SIG-M5 treated with dmso at 0.1 percent for 504 hours (cell line): ENCODE results near the gene ANXA3.
"Not testable (repeated sequence)": the region's sequence is repeated elsewhere in the genome, so short reads cannot be mapped to it uniquely, and the experiment has no call there.

Experiments
- DNase-seq: peaks from one replicate; lab custom pipeline; 2025; ENCODE audit not compliant: unreplicated experiment; lab: John Stamatoyannopoulos, UW

ANXA3 gene

DNA sequence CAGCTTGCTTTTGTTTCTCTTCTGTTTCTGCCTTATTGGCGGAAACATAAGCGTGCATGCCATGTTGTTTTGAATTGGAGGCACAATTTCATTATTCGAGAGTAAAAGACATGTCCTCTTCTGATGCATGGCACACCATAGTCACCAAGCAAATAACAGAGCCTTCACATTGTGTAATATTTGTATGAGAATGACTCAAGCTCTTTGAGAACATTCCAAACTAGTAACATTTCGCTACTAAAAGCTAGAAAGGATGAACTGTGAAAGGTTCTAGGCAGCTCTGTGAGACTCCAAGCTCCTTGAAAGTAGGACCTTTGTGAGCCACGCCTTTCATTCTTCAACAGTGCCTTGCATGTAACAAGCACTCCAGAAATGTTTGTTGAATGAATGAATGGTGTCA is 9.2 kb upstream of the ANXA3 start:
- DNase-seq, result no peak

DNA sequence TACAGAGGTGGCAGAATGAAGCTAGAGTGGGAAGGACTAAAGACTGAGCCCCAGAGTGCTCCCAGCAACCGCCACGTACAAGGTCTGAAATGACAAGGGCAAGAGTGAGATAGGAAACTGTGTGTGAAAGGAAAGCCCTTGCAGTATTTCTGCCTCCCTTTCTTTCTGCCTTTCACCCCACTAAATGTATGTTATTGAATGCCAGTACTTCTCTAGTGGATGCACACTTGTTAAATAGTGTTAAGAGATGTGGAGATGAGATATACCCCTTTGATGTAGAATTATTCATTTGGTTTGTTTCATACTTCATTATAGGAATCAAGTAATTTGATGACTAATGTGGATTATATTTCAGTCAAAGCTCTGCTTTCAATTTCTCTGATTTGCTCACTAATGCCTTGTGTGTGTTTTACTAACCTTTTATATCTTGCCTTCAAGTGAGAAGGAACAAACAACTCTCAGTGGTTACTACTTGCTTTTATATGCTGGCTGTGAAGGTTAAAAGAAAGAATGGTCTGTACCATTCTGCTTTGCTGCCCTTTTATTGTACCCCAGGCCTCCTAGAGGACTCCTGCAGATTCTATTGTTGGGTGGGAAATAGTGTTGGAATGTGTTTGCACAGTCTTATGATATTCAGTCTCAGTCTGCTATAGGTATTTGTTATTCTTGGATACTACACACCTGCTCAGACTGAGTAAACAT is 8.0 kb upstream of the ANXA3 start:
- no peak for DNase-seq

DNA sequence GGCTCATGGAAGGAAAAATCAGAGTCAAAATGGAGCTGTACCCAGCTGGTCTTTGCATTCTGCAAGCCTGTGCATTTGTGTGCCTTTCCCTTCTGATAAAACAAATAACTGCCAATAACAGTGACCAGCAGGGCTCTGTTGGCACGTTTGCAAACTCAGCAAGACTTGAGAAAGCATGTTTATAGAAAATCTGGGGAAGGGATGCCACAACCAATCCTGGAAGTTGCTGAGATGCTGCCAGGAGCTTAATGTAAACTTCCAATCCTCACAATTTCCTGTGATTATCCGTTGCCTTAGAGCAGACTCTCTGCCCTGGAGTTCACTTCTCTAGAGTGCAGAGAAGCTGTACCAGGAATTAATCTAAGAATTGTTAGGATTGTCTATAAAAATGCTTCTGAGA is 6.9 kb upstream of the ANXA3 start:
- no peak for DNase-seq

DNA sequence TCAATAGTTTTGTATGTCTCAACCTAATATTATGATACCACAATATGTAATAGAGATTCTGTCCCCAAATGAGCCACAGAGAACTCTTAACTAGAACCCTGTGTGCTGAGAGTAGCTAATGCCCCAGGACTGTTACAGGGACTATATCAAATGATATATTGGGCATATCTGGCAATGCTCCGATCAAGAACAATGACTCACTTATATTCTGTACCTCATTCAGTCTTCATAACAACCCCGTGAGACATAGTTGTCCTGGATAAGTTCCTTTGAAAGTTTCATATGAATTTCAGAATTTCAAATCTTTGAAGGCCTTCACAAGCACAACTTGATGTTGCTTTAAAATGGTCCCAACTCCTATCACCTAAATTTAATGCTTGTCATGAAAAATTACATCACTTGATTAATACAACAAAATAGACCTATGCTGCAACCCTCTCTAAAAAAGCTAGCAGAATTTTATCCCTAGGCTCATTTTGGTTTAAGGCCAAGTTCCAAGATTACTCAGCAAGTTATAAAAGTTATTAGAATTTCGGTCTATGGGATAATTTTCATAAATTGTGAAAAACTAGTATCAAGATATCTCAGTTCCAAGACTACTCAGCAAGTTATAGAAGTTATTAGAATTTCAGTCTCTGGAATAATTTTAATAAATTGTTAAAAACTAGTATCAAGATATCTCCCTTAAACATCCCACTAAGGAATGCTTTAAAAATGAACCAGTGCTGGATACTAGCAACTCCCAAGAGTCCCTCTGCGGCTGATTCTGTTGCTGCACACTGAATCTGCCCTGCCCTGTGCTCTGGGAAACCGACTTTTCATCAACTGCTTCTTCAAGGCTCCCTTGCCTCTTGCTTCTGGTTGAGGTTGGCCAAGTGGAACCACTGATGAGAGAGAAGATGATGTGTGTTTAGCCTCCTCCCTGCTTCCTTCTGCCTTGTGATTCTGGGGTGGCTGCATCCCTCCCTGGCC is 6.0 kb upstream of the ANXA3 start:
- no peak for DNase-seq

DNA sequence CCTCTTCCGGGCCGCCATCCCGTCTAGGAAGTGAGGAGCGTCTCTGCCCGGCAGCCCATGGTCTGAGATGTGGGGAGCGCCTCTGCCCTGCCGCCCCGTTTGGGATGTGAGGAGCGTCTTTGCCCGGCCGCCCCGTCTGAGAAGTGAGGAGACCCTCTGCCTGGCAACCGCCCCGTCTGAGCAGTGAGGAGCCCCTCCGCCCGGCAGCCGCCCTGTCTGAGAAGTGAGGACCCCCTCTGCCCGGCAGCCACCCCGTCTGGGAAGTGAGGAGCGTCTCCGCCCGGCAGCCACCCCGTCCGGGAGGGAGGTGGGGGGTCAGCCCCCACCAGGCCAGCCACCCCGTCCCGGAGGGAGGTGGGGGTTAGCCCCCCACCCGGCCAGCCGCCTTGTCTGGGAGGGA is 3.7 kb upstream of the ANXA3 start:
- not testable (repeated sequence) for DNase-seq

DNA sequence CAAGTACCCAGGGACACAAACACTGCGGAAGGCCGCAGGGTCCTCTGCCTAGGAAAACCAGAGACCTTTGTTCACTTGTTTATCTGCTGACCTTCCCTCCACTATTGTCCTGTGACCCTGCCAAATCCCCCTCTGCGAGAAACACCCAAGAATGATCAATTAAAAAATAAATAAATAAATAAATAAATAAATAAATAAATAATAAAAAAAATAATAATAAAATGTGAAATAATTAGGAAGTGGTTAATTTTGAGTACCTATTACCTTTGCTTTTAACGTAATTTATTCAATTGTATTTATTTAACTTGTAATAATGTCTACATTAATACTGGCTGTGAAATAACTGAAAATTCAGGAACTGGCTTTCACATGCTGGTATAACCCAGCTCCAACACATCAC is 2.7 kb upstream of the ANXA3 start:
- DNase-seq, result not testable (repeated sequence)

DNA sequence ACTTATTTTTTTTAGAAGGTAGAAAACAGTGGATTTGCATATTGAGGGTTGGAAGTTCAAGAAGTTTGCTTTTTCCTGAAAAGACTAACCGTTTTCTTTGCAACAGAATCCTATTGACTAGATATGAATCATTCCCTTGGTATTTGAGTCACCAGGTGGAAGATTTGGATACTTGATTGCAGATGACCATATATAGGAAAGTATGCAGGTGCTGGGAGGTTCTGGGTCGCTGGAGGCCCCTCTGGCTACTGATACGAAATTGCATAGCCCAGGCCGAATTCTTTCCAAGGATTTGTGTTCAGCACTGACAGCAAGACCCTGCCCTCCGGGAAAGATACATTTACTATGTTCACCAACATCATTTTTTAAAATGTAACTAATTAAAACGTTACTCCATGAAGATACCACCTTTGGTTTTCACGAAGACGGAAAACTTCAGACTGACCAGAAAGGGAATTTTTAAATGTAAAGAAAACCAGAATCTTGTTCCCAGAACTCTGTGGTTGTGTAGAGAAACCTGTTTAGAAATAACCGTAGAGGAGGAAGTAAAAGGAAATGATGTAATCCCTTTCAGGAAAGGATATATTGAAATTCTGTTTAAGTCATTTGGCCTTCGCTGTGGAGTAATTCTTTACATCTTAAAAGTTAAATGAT is 946 bp downstream of the ANXA3 start:
- peak; percentile 74 for DNase-seq

DNA sequence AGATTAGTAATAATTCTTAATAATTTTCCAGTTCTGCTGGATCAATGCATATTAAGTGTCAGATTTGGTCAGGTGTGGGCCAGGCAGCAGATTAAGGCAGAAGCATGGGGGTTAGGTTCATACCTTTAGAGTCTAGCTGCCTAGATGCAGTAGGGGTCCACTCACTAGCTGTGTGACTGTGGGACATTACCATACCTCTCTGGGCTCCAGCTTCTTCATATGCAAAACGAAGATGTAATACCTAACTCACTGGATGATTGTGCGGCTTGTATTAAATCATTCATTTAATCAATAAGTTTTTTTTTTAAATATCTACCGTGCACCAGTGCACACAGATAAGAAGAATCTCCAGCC is 1.4 kb downstream of the ANXA3 start:
- no peak for DNase-seq

DNA sequence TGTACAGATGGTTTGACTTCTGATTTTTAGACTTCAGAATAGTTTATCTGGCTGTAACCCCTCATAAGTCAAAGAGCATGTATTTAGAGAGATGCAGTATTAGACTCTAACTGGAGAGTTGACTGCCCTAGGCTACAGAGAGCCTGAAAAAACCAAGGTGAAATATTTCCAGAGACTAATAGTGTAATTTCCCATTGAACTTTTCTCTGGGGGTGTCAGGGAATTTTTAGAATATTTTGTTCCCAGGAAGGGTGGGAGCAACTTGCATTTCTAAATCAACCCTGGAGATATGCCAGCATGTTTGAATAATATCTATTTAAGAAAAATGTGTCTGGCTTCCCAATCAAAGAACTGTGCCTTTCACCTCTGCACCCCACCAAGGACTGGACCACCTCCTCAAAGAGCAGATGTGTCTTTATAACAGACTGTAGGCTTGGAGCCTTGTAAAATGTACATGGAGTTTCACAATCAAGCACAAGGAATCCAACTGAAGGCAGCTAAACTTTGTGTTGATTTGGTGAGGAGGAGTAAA is 2.0 kb downstream of the ANXA3 start:
- DNase-seq, result no peak

DNA sequence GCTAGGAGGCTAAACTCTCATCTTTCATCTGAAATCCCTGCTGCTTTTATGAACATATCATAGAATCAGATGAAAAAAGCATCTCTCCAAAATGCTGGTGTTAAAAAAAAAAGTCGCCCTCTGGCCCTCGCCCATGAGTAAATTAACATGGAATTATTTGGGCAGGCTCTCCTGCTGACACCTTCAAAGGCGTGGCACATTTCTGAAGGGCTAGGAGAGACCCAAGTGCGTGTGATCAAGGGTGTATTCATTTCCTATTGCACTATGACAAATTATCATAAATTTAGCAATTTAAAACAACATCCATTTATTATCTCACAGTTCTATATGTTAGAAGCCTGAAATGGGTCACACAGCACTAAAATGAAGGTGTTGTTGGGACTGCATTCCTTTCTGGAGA is 5.1 kb downstream of the ANXA3 start:
- no peak for DNase-seq

DNA sequence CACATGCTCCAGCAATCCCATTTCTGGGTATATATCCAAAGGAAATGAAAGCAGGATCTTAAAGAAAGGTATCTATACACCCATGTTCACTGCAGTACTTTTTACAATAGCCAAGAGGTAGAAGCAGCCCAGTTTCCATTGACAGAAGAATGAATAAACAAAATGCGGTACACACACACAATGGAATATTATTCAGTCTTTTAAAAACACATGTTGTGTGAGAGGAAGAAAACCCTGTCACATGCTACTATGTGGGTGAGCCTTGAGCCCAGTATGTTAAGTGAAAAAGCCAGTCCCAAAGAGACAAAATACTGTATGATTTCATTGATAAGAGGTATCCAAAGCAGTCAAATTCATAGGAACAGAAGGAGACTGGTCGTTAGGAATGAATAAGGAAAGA is 6.3 kb downstream of the ANXA3 start:
- no peak for DNase-seq

DNA sequence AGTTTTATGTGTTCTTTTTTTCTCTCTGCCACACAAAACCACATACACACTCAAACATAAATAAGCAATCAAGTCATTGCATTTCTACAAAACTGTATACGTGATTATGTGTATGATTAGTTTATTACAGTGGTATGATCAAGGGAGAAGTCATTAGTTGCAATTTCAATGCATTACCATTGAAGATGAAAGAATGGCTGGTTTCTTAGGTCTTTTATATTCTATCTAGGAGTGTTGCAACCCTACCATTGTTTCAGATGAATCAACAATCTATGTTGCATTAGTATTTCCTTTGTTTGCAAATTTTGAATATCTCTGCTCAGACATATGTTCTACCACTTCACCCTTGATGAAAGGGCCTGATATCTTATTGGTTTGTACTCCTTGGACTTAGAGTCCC is 6.8 kb downstream of the ANXA3 start:
- DNase-seq, result no peak

DNA sequence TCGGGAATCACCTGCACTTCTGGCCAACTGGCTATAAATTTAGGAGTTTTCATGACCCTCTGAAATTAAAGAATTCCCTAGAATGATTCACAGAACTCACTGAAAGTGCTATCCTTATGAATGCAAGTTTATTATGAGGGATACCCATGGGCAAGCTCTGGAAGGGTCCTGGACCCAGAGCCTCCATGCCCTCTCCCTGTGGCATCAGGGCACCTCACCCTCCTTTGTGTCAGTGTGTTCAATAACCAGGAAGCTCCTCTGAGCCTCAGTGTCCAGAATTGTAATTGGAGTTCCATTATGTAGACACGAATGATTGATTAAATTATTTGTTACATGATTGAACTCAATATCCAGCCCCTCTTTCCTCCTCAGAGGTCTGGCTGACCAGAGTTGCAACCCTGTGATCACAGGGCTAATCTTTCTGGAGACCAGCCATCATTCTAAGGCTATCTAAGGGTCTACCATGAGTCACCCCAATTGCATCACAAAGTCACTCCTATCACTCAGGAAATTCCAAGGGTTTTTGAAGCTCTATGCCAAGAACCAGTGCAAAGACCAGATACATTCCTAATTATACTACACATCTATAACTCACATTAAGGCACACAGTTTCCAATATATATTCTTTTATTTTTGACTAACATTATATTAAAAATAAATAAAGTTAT is 8.9 kb downstream of the ANXA3 start:
- DNase-seq, result no peak

DNA sequence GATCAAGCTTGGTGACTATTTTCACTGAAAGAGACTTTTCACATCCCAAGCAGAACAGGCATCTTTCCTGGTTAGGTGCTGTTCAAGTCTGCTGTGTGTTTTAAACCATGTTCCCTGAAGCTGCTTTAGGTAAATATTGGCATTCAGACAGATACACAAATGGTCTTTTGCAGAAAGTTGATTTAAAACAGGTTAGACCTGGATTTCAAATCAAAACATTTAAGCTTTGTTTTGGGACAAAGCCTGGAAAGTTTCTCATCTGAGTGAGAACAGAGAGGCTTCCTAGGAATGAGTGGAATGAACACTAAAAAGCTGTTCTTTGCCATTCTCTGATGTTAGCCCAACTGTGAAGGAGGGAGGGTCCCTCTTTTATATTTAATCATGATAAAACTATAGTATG is 10.1 kb downstream of the ANXA3 start:
- DNase-seq, result peak; percentile 21

DNA sequence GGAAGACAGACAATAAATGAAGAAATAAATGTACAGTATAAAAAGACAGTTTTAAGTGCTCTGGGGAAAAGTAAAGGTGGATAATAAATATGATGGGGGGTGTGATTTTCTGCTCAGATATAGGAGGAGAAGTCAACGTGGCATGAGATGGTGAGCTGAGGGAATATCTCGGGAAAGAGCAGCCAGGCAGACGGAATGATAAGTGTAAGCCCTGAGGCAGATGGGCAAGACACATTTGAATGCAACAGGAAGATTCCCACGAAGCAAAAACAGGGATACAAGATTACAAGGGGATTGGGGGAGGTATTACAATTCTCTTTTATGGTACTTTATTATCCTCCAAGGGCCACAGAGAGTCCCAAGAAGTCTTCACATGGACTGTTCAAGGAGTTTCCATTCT is 11.1 kb downstream of the ANXA3 start:
- no peak for DNase-seq

DNA sequence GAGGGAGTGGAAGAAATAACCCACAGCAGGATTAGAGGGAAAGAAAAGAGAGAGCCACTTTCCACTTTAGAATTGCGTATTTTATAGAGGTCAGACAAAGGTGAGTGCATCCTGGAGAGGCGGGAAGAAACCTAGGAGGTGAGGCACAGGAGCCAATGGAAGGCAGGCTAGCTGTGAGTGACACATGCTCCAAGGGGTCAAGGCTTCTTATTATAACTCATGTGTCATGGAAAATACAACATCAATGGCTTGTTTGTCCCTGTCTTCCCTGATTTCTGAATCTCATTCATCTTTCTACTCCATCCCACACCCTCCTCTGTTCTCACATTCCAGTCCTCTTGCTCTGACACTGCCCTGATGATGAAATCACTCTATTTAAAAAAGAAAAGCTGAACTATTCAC is 14.4 kb downstream of the ANXA3 start:
- peak; percentile 29 for DNase-seq

DNA sequence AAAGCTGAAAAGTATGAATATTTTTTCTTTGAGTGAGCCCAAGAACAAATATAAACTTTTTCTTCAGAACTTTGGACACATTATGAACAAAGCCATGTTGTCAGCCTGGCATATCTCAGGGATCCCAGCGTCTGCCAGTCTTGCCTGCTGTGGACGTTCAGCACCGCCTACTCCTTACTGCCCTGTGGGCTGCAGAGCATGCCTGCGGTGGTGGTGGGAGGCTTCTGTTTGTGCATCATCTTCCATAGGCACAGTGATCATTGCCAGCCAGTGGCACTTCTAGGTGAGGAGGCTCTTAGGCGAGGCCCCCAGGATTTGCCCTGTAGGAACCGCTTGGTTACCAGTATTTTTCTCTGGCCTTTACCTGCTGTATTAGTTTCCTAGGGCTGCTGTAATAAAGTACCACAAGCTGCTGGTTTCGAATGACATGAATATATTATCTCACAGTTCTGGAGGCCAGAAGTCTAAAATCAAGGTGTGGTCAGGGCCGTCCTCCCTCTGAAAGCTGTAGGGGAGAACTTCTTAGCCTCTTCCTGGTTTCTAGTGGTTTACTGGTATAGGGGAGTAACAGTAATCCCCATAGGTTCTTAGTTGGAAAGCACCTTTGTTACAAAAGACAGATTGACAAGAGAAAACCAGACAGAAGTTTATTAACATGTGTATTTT is 15.4 kb downstream of the ANXA3 start:
- no peak for DNase-seq

DNA sequence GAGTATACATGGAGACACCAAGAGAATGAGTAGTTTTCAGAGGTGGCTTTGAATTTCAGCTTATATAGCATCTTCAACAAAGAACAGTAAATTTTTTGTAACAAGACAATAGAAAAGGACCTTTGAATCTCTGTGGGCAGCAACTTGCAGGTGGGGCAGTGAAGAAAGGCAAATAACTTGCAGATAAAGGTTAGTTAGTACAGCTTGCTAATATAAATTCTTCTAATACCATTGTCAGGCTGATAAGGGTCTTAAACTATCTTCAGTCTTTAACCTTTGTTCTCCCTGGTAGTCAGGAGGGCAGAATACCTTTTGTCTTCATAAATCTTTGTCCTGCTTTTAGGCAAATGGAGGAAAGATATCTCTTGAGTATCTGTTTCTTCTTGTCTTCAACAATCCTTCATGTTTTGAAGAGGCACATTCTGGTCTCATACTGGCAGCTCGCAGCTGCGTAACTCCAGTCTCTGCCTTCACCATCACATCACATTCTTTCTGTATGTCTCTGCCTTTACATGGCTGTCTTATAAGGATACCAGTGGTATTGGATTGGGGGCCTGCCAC is 16.0 kb downstream of the ANXA3 start:
- DNase-seq, result no peak

DNA sequence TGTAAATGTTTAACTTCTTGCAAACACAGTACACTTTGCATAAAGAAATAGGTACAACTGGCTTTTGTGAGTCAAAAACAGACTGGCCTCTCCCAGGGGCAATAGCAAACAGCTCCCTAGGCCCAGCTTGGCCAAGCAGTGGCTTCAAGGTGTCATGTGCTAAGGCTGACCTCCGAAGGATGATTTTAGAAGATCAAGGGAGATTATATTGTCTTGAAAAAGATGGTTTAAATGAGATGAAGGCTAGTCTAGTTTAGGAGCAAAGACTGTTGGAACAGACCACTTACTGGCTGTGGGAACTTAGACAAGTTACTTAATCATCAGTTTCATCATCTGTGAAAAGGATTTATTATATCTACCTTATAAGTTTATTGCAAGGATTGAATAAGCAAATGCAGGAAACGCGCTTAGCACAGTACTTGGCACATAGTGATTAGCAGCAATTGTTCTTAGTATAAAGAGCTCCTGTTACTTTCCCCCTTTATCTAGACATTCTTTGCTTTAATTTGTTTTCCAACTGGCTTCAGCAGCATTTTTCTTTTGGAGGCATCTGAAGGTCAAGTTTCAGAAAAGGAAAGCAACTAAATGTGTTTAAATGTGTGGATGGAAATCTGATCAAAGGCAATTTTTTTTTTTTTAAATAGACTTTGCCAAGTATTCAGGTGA is 17.2 kb downstream of the ANXA3 start:
- no peak for DNase-seq
